Endodermal cell (in vitro differentiated cells): ENCODE measurements around the gene MUC3A. TPM values are rescaled to one million over a fixed set of nuclear protein-coding genes. Genes with fewer than 3 reads are reported as not detected.
"Not testable (repeated sequence)": the region's sequence is repeated elsewhere in the genome, so short reads cannot be mapped to it uniquely, and the experiment has no call there.

ENCODE experiments used
- DNase-seq: peaks from one replicate; pipeline ENCODE4 v3.0.0-alpha.2; 2017
- H3K27ac ChIP-seq: 2 replicates; pipeline ENCODE4 v1.5.1; 2013; ENCODE audit warnings: mild to moderate bottlenecking, low read depth, low read length, moderate library complexity
- H3K27me3 ChIP-seq: 2 replicates; pipeline ENCODE4 v1.6.1; 2013; ENCODE audit warnings: mild to moderate bottlenecking, low read length, moderate library complexity; ENCODE audit not compliant: insufficient read depth, control insufficient read depth, poor library complexity, severe bottlenecking
- H3K36me3 ChIP-seq: 2 replicates; pipeline ENCODE4 v1.7.0; 2013; ENCODE audit warnings: mild to moderate bottlenecking, low read length, moderate library complexity; ENCODE audit not compliant: control insufficient read depth, insufficient read depth
- H3K4me1 ChIP-seq: one replicate; pipeline ENCODE4 v1.7.0; 2013; ENCODE audit warnings: low read length; ENCODE audit not compliant: control insufficient read depth, insufficient read depth
- H3K4me3 ChIP-seq: 2 replicates; pipeline ENCODE4 v1.5.1; 2013; ENCODE audit warnings: mild to moderate bottlenecking, low read length, moderate library complexity
- H3K9ac ChIP-seq: 2 replicates; pipeline ENCODE4 v1.6.1; 2013; ENCODE audit warnings: mild to moderate bottlenecking, low read length, moderate library complexity; ENCODE audit not compliant: poor library complexity, severe bottlenecking; ENCODE audit errors: extremely low read depth
- H3K9me3 ChIP-seq: 2 replicates; pipeline ENCODE4 v1.6.1; 2013; ENCODE audit warnings: mild to moderate bottlenecking, low read length, moderate library complexity; ENCODE audit not compliant: control insufficient read depth
- H3K27ac Mint-ChIP-seq: 2 replicates; pipeline ENCODE4 v1.8.0; 2020; ENCODE audit warnings: mixed read lengths
- H3K27me3 Mint-ChIP-seq: 2 replicates; pipeline ENCODE4 v1.8.0; 2021; ENCODE audit warnings: mild to moderate bottlenecking, mixed read lengths; ENCODE audit not compliant: insufficient read depth
- H3K36me3 Mint-ChIP-seq: 2 replicates; pipeline ENCODE4 v1.8.0; 2020; ENCODE audit warnings: low read depth, mixed read lengths
- H3K4me1 Mint-ChIP-seq: 2 replicates; pipeline ENCODE4 v1.8.0; 2020; ENCODE audit warnings: mixed read lengths
- H3K4me3 Mint-ChIP-seq: 2 replicates; pipeline ENCODE4 v1.8.0; 2020; ENCODE audit warnings: mild to moderate bottlenecking, moderate library complexity, mixed read lengths
- H3K9me3 Mint-ChIP-seq: 2 replicates; pipeline ENCODE4 v1.8.0; 2020; ENCODE audit warnings: mild to moderate bottlenecking, mixed read lengths
- CTCF ChIP-seq: fragments of 200-600 bp; sonication (generic); conservative IDR thresholded peaks from 2 replicates; pipeline ENCODE4 v1.5.0; 2021; ENCODE audit warnings: antibody characterized with exemption, mild to moderate bottlenecking
- WGBS, 2 experiments: methylation state at CpG; one replicate each; pipeline versions ENCODE4 v1.1.5 to v1.1.7; 2013; ENCODE audit warnings: missing lambda C conversion rate in 2 of 2, mixed read lengths in 1 of 2; ENCODE audit not compliant: insufficient coverage in 1 of 2, insufficient read length in 1 of 2; 5-methylcytosine and 5-hydroxymethylcytosine counted together
- total RNA-seq, 2 donors: library from RNA; stranded (reverse); fragmentation: NEBNext Ultra II Directional in 1 of 2; extraction: Animal tissue kit (Norgen Biotek cat#: 25700) in 1 of 2; gene quantifications; 2 replicates in 1 of 2; 3 replicates in 1 of 2; pipeline ENCODE4 v1.2.1, GENCODE V29; 2021

Gene MUC3A
- total RNA-seq, 2 donors from 2014 or later, result 7.7 to 24.1 TPM

GRCh38 chr7:100914208-100914878 lies 35.0 kb upstream of the MUC3A start:
- H3K9me3 ChIP-seq, result no peaks in the 10 kb centered on the region
- H3K9me3 Mint-ChIP-seq, result peaks cover 1% of the 10 kb centered on the region
- no peak overlapping the region for H3K27ac Mint-ChIP-seq
- H3K4me3 ChIP-seq, result no peak overlapping the region
- DNase-seq, result no peak
- WGBS, 2 experiments, result 89 to 93% methylated on average over 12 to 14 of the region's 15 CpGs
- H3K4me1 Mint-ChIP-seq, result peaks cover 7% of the 10 kb centered on the region
- H3K9ac ChIP-seq, result no peak overlapping the region
- no peaks in the 10 kb centered on the region for H3K36me3 Mint-ChIP-seq
- H3K27ac ChIP-seq, result no peak overlapping the region
- no peaks in the 10 kb centered on the region for H3K27me3 Mint-ChIP-seq
- no peak overlapping the region for H3K4me3 Mint-ChIP-seq
- H3K36me3 ChIP-seq, result no peaks in the 10 kb centered on the region
- H3K27me3 ChIP-seq, result no peaks in the 10 kb centered on the region
- H3K4me1 ChIP-seq, result no peaks in the 10 kb centered on the region
- TF ChIP-seq CTCF, result no peak

- H3K27me3 Mint-ChIP-seq, result no peaks in the 10 kb centered on the region
- no peaks in the 10 kb centered on the region for H3K27me3 ChIP-seq
- H3K4me3 Mint-ChIP-seq, result no peak overlapping the region
- no peaks in the 10 kb centered on the region for H3K4me1 ChIP-seq
- 84 to 89% methylated on average over 8 of the region's 8 CpGs for WGBS, 2 experiments
- H3K9me3 Mint-ChIP-seq, result peaks cover 7% of the 10 kb centered on the region
- no peak for DNase-seq
- TF ChIP-seq CTCF, result no peak
- no peak overlapping the region for H3K27ac ChIP-seq
- no peak overlapping the region for H3K4me3 ChIP-seq
- no peak overlapping the region for H3K9ac ChIP-seq
- no peak overlapping the region for H3K27ac Mint-ChIP-seq
- H3K36me3 Mint-ChIP-seq, result no peaks in the 10 kb centered on the region
- peaks cover 4% of the 10 kb centered on the region for H3K9me3 ChIP-seq
- peaks cover 7% of the 10 kb centered on the region for H3K4me1 Mint-ChIP-seq
- no peaks in the 10 kb centered on the region for H3K36me3 ChIP-seq
These were observed 34.4 kb upstream of the MUC3A start for GRCh38 chr7:100914879-100915447.

GRCh38 chr7:100919335-100919734 lies 30.0 kb upstream of the MUC3A start:
- H3K36me3 Mint-ChIP-seq, H3K4me3 ChIP-seq, H3K27ac ChIP-seq, H3K4me3 Mint-ChIP-seq, H3K27me3 Mint-ChIP-seq, H3K9ac ChIP-seq, DNase-seq, H3K27ac Mint-ChIP-seq, H3K36me3 ChIP-seq, H3K4me1 ChIP-seq, H3K27me3 ChIP-seq: not testable (repeated sequence)
- WGBS, 2 experiments, result 92 to 99% methylated on average over 4 to 5 of the region's 5 CpGs
- H3K4me1 Mint-ChIP-seq, result peaks cover 10% of the 10 kb centered on the region
- H3K9me3 ChIP-seq, result peaks cover 13% of the 10 kb centered on the region
- peaks cover 19% of the 10 kb centered on the region for H3K9me3 Mint-ChIP-seq

- H3K27ac Mint-ChIP-seq, result not testable (repeated sequence)
These were observed 29.4 kb upstream of the MUC3A start for GRCh38 chr7:100919779-100920437.

More at GRCh38 chr7:100919779-100920437, 29.4 kb upstream of the MUC3A start:
- Mint-ChIP-seq H3K9me3 (peaks cover 19% of the 10 kb centered on the region), H3K4me1 (peaks cover 10% of the 10 kb centered on the region)
- H3K4me3 ChIP-seq, DNase-seq, H3K27me3 ChIP-seq, H3K27ac ChIP-seq, H3K36me3 ChIP-seq, H3K4me3 Mint-ChIP-seq, H3K9ac ChIP-seq, H3K4me1 ChIP-seq, H3K27me3 Mint-ChIP-seq, H3K36me3 Mint-ChIP-seq: not testable (repeated sequence)
- 82 to 90% methylated on average over 8 to 9 of the region's 9 CpGs for WGBS, 2 experiments
- peaks cover 13% of the 10 kb centered on the region for H3K9me3 ChIP-seq
